Raji (cell line): ENCODE measurements around the gene CARMIL1.

Source experiments
- POLR2A ChIP-seq: IDR thresholded peaks from 2 replicates; pipeline ENCODE4 v1.6.1; 2011; ENCODE audit warnings: low read depth, low read length, control low read depth; ENCODE audit not compliant: insufficient read depth

CARMIL1 gene

GRCh38 chr6:25415701-25416100 is 136.5 kb downstream of the CARMIL1 start:
- no peak for TF ChIP-seq POLR2A

GRCh38 chr6:25417046-25417605 is 138.0 kb downstream of the CARMIL1 start:
- TF ChIP-seq POLR2A: no peak

- TF ChIP-seq POLR2A: no peak
Observed at GRCh38 chr6:25418454-25419052, 139.4 kb downstream of the CARMIL1 start.

GRCh38 chr6:25419879-25420278 is 140.7 kb downstream of the CARMIL1 start:
- no peak for TF ChIP-seq POLR2A

GRCh38 chr6:25423358-25423757 is 144.2 kb downstream of the CARMIL1 start:
- TF ChIP-seq POLR2A: no peak

GRCh38 chr6:25424303-25424702 is 145.1 kb downstream of the CARMIL1 start:
- TF ChIP-seq POLR2A: no peak

GRCh38 chr6:25427549-25427948 is 148.4 kb downstream of the CARMIL1 start:
- TF ChIP-seq POLR2A: no peak

GRCh38 chr6:25428758-25429317 is 149.7 kb downstream of the CARMIL1 start:
- TF ChIP-seq POLR2A: no peak

GRCh38 chr6:25431306-25431974 is 152.3 kb downstream of the CARMIL1 start:
- TF ChIP-seq POLR2A: no peak

- no peak for TF ChIP-seq POLR2A
Observed at GRCh38 chr6:25431975-25432307, 152.8 kb downstream of the CARMIL1 start.

GRCh38 chr6:25434921-25435320 is 155.7 kb downstream of the CARMIL1 start:
- TF ChIP-seq POLR2A: no peak

- TF ChIP-seq POLR2A: no peak
Observed at GRCh38 chr6:25435416-25435985, 156.3 kb downstream of the CARMIL1 start.

- TF ChIP-seq POLR2A: no peak
Observed at GRCh38 chr6:25436760-25437159, 157.6 kb downstream of the CARMIL1 start.

- TF ChIP-seq POLR2A: no peak
Observed at GRCh38 chr6:25439368-25439767, 160.2 kb downstream of the CARMIL1 start.

- TF ChIP-seq POLR2A: no peak
Observed at GRCh38 chr6:25441663-25442270, 162.6 kb downstream of the CARMIL1 start.

GRCh38 chr6:25442898-25443297 is 163.7 kb downstream of the CARMIL1 start:
- no peak for TF ChIP-seq POLR2A

- no peak for TF ChIP-seq POLR2A
Observed at GRCh38 chr6:25446830-25447569, 167.8 kb downstream of the CARMIL1 start.
